Lung (tissue), 12 donors: ENCODE results near the gene MEAF6. TPM values are rescaled to one million over a fixed set of nuclear protein-coding genes. Genes with fewer than 3 reads are reported as not detected.
"Not testable (repeated sequence)": the region's sequence is repeated elsewhere in the genome, so short reads cannot be mapped to it uniquely, and the experiment has no call there.

ENCODE experiments used
- ATAC-seq: fragments of 200-7000 bp; cut with Tn5 transposase; one replicate; pipeline ENCODE4 v1.9.1; 2020; ENCODE audit warnings: moderate number of reproducible peaks; ENCODE audit not compliant: insufficient read depth, low FRiP score
- DNase-seq, 3 donors: peaks; one replicate each; pipeline ENCODE4 v3.0.0-alpha.2; 2013 to 2017
- H3K27ac ChIP-seq, 2 donors: one replicate each; pipeline ENCODE4 v1.5.1; 2013; ENCODE audit warnings: mild to moderate bottlenecking in 2 of 2, moderate library complexity in 2 of 2, control low read depth in 1 of 2, inconsistent platforms in 1 of 2, low read depth in 1 of 2, low read length in 1 of 2
- H3K27me3 ChIP-seq, 3 donors: one replicate each; pipeline ENCODE4 v1.5.1; 2013; ENCODE audit warnings: low read length in 2 of 3; ENCODE audit not compliant: control insufficient read depth in 3 of 3, insufficient read depth in 3 of 3
- H3K36me3 ChIP-seq, 4 donors: one replicate each; pipeline ENCODE4 v1.5.1; 2013; ENCODE audit warnings: low read length in 4 of 4, mild to moderate bottlenecking in 1 of 4, moderate library complexity in 1 of 4; ENCODE audit not compliant: control insufficient read depth in 4 of 4, insufficient read depth in 4 of 4
- H3K4me1 ChIP-seq, 5 donors: one replicate each; pipeline ENCODE4 v1.5.1; 2013; ENCODE audit warnings: low read length in 5 of 5, mild to moderate bottlenecking in 2 of 5, moderate library complexity in 1 of 5; ENCODE audit not compliant: control insufficient read depth in 5 of 5, insufficient read depth in 5 of 5
- H3K4me3 ChIP-seq: one replicate; pipeline ENCODE4 v1.5.1; 2013; ENCODE audit warnings: mild to moderate bottlenecking, control low read depth, moderate library complexity
- H3K9ac ChIP-seq, 2 donors: one replicate each; pipeline ENCODE4 v1.5.1; 2013; ENCODE audit warnings: low read length in 2 of 2, control low read depth in 1 of 2; ENCODE audit not compliant: insufficient read depth in 1 of 2
- H3K9me3 ChIP-seq, 4 donors: one replicate each; pipeline ENCODE4 v1.5.1; 2013; ENCODE audit warnings: low read length in 3 of 4, mild to moderate bottlenecking in 1 of 4, moderate library complexity in 1 of 4; ENCODE audit not compliant: control insufficient read depth in 4 of 4, insufficient read depth in 3 of 4
- WGBS, 2 donors: extraction: QIAGEN DNeasy Blood & Tissue Kit; methylation state at CpG; one replicate each; pipeline ENCODE4 v1.1.7; 2013; 5-methylcytosine and 5-hydroxymethylcytosine counted together
- polyA plus RNA-seq, 2 donors: library from polyadenylated mRNA; stranded (reverse); fragments of 200-250 nt; gene quantifications; one replicate each; pipeline ENCODE4 v1.2.1, GENCODE V29; 2013
- total RNA-seq, 2 donors: library from RNA; depleted of rRNA in 1 of 2; stranded (reverse); fragments of >200 nt in 1 of 2; gene quantifications; one replicate each; pipeline ENCODE4 v1.2.1, GENCODE V29; 2014 to 2021
- TF ChIP-seq, protein P1 (sequence below): IDR thresholded peaks from 2 replicates; pipeline ENCODE4 v1.5.1; 2012; ENCODE audit warnings: mild to moderate bottlenecking; ENCODE audit errors: control extremely low read depth, extremely low read depth
- donor health status: control.
- donor health status: control.
- donor health status: Bipolar disorder and iron deficiency.
- donor health status: healthy.
- donor health status: DM: yes; HTN: yes; CAD: no.

The MEAF6 gene
- total and polyA plus RNA-seq, 4 donors: 36.9 to 68.2 (median 58.8) TPM

DNA sequence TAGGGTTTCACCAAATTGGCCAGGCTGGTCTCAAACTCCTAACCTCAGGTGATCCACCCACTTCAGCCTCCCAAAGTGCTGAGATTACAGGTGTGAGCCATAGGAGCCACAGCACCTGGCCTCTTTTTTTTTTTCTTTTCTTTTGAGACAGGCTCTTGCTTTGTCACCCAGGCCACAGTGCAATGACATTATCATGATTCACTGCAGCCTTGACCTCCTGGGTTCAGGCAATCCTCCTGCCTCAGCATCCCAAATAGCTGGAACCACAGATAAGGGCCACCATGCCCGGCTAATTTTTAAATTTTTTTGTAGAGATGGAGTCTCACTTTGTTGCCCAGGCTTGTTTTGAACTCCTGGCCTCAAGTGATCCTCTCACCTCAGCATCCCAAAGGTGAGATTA is 15.3 kb upstream of the MEAF6 start:
- not testable (repeated sequence) for H3K27ac ChIP-seq, H3K9me3 ChIP-seq, H3K27me3 ChIP-seq, H3K4me3 ChIP-seq, H3K4me1 ChIP-seq, H3K36me3 ChIP-seq, ATAC-seq, H3K9ac ChIP-seq, DNase-seq
- 77 to 90% methylated on average over 1 of the region's 1 CpG for WGBS, 2 donors

DNA sequence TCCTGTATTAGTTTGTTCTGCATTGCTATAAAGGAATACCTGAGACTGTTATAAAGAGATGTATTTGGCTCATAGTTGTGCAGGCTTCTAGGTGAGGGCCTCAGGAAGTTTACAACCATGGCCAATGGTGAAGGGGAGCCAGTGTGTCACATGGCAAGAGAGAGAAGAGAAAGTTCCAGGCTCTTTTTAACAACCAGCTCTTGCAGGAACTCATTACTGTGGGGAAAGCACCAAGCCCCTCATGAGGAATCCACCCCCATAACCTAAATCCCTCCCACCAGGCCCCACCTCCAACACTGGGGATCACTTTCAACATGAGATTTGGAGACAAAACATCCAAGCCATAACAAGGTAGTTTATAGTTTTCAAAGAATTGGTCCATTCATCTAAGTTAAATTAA is 5.0 kb upstream of the MEAF6 start:
- H3K27me3 ChIP-seq: no peaks in the 10 kb centered on the region
- no peak overlapping the region for H3K27ac ChIP-seq
- no peak overlapping the region for H3K9ac ChIP-seq
- no peak for DNase-seq
- ATAC-seq: no peak
- H3K4me3 ChIP-seq: no peak overlapping the region
- no peaks in the 10 kb centered on the region for H3K9me3 ChIP-seq
- H3K4me1 ChIP-seq: peaks cover 0 to 8% (median 4%) of the 10 kb centered on the region in 5 donors
- no peaks in the 10 kb centered on the region for H3K36me3 ChIP-seq
- TF ChIP-seq, protein P1, sequence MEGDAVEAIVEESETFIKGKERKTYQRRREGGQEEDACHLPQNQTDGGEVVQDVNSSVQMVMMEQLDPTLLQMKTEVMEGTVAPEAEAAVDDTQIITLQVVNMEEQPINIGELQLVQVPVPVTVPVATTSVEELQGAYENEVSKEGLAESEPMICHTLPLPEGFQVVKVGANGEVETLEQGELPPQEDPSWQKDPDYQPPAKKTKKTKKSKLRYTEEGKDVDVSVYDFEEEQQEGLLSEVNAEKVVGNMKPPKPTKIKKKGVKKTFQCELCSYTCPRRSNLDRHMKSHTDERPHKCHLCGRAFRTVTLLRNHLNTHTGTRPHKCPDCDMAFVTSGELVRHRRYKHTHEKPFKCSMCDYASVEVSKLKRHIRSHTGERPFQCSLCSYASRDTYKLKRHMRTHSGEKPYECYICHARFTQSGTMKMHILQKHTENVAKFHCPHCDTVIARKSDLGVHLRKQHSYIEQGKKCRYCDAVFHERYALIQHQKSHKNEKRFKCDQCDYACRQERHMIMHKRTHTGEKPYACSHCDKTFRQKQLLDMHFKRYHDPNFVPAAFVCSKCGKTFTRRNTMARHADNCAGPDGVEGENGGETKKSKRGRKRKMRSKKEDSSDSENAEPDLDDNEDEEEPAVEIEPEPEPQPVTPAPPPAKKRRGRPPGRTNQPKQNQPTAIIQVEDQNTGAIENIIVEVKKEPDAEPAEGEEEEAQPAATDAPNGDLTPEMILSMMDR: no peak

DNA sequence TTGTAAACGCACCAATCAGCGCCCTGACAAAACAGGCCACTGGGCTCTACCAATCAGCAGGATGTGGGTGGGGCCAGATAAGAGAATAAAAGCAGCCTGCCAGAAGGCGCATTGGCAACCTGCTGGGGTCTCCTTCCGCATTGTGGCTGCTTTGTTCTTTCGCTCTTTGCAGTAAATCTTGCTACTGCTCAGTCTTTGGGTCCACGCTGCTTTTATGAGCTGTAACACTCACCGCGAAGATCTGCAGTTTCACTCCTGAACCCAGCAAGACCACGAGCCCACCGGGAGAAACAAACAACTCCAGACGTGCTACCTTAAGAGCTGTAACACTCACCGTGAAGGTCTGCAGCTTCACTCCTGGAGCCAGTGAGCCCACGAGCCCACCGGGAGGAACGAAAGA is 4.4 kb upstream of the MEAF6 start:
- H3K4me3 ChIP-seq, H3K9me3 ChIP-seq, DNase-seq, H3K27me3 ChIP-seq, H3K27ac ChIP-seq, ATAC-seq, H3K9ac ChIP-seq, H3K36me3 ChIP-seq, H3K4me1 ChIP-seq: not testable (repeated sequence)
- WGBS, 2 donors: 81 to 82% methylated on average over 15 of the region's 15 CpGs

DNA sequence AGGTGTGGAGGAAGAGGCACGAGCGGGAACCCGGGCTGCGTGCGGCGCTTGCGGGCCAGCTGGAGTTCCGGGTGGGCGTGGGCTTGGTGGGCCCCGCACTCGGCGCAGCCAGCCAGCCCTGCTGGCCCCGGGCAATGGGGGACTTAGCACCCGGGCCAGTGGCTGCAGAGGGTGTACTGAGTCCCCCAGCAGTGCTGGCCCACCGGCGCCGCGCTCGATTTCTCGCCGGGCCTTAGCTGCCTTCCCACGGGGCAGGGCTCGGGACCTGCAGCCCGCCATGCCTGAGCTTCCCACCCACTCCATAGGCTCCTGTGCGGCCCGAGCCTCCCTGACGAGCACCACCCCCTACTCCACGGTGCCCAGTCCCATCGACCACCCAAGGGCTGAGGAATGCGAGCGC is 3.7 kb upstream of the MEAF6 start:
- not testable (repeated sequence) for H3K27ac ChIP-seq, H3K27me3 ChIP-seq, ATAC-seq, H3K36me3 ChIP-seq, H3K4me3 ChIP-seq, H3K9me3 ChIP-seq, H3K9ac ChIP-seq, DNase-seq
- 96 to 100% methylated on average over 10 to 29 of the region's 31 CpGs for WGBS, 2 donors
- peaks cover 0 to 14% (median 4%) of the 10 kb centered on the region in 5 donors for H3K4me1 ChIP-seq

DNA sequence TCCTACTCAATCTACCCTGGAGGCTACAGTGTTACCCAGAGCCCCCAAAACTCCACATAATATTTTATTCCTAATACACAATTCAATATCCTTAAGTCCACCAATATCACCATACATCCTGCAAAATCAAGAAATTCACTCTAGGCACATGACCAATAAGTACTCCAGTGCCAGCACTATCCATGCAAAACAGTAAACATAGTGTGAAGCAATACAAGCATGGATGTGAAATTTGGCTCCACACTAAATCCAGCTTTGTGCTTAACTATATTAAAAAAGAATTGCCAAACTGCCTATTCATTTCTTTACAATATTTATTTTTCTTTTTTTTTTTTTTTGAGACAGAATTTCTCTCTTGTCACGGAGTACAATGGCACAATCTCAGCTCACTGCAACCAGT is 3.0 kb upstream of the MEAF6 start:
- Histone ChIP-seq H3K27ac (no peak overlapping the region), H3K9ac (no peak overlapping the region), H3K4me1 (peaks cover 0 to 15% (median 4%) of the 10 kb centered on the region in 5 donors), H3K27me3 (no peaks in the 10 kb centered on the region), H3K36me3 (peaks cover 0 to 2% (median 0%) of the 10 kb centered on the region in 4 donors), H3K9me3 (no peaks in the 10 kb centered on the region), H3K4me3 (no peak overlapping the region)
- TF ChIP-seq, protein P1: no peak
- ATAC-seq (no peak), DNase-seq (peak in 2 of 3 donors; percentile 56 to 78)
- WGBS, 2 donors: 84% methylated on average over 1 of the region's 1 CpG
